ENCODE measurements around the gene SMG1.

The SMG1 gene

GRCh38 chr16:18839555-18839954, 86.7 kb downstream of the SMG1 start:
- no peak overlapping the region for H3K9ac ChIP-seq (ENCODE audit: low read length)
- no peak overlapping the region for H3K27ac ChIP-seq (ENCODE audit: low read length)
- H3K27me3 ChIP-seq (ENCODE audit: control insufficient read depth, insufficient read depth, low read length): no peaks in the 10 kb centered on the region
- no peaks in the 10 kb centered on the region for H3K4me1 ChIP-seq (ENCODE audit: control insufficient read depth, low read depth, low read length)
- H3K4me3 ChIP-seq (ENCODE audit: low read length): no peak overlapping the region
- H3K36me3 ChIP-seq (ENCODE audit: control insufficient read depth, low read depth, low read length): peaks cover 90% of the 10 kb centered on the region
- no peaks in the 10 kb centered on the region for H3K9me3 ChIP-seq (ENCODE audit: control insufficient read depth, low read depth, low read length)

GRCh38 chr16:18836702-18837101, 89.5 kb downstream of the SMG1 start:
- no peaks in the 10 kb centered on the region for H3K9me3 ChIP-seq (ENCODE audit: control insufficient read depth, low read depth, low read length)
- H3K4me1 ChIP-seq (ENCODE audit: control insufficient read depth, low read depth, low read length): no peaks in the 10 kb centered on the region
- H3K36me3 ChIP-seq (ENCODE audit: control insufficient read depth, low read depth, low read length): peaks cover 97% of the 10 kb centered on the region
- no peaks in the 10 kb centered on the region for H3K27me3 ChIP-seq (ENCODE audit: control insufficient read depth, insufficient read depth, low read length)
- no peak overlapping the region for H3K4me3 ChIP-seq (ENCODE audit: low read length)
- H3K27ac ChIP-seq (ENCODE audit: low read length): no peak overlapping the region
- H3K9ac ChIP-seq (ENCODE audit: low read length): no peak overlapping the region

GRCh38 chr16:18834864-18835263, 91.3 kb downstream of the SMG1 start:
- Histone ChIP-seq H3K4me3 (ENCODE audit: low read length) (no peak overlapping the region), H3K36me3 (ENCODE audit: control insufficient read depth, low read depth, low read length) (peaks cover 94% of the 10 kb centered on the region), H3K9me3 (ENCODE audit: control insufficient read depth, low read depth, low read length) (no peaks in the 10 kb centered on the region), H3K27ac (ENCODE audit: low read length) (no peak overlapping the region), H3K4me1 (ENCODE audit: control insufficient read depth, low read depth, low read length) (no peaks in the 10 kb centered on the region), H3K9ac (ENCODE audit: low read length) (no peak overlapping the region), H3K27me3 (ENCODE audit: control insufficient read depth, insufficient read depth, low read length) (no peaks in the 10 kb centered on the region)

GRCh38 chr16:18833707-18834505, 92.3 kb downstream of the SMG1 start:
- Histone ChIP-seq H3K27ac (ENCODE audit: low read length) (no peak overlapping the region), H3K9ac (ENCODE audit: low read length) (no peak overlapping the region), H3K9me3 (ENCODE audit: control insufficient read depth, low read depth, low read length) (no peaks in the 10 kb centered on the region), H3K36me3 (ENCODE audit: control insufficient read depth, low read depth, low read length) (peaks cover 95% of the 10 kb centered on the region), H3K4me1 (ENCODE audit: control insufficient read depth, low read depth, low read length) (no peaks in the 10 kb centered on the region), H3K27me3 (ENCODE audit: control insufficient read depth, insufficient read depth, low read length) (no peaks in the 10 kb centered on the region), H3K4me3 (ENCODE audit: low read length) (no peak overlapping the region)

GRCh38 chr16:18832613-18833012, 93.6 kb downstream of the SMG1 start:
- Histone ChIP-seq H3K9me3 (ENCODE audit: control insufficient read depth, low read depth, low read length) (no peaks in the 10 kb centered on the region), H3K4me3 (ENCODE audit: low read length) (no peak overlapping the region), H3K9ac (ENCODE audit: low read length) (no peak overlapping the region), H3K36me3 (ENCODE audit: control insufficient read depth, low read depth, low read length) (peaks cover 93% of the 10 kb centered on the region), H3K4me1 (ENCODE audit: control insufficient read depth, low read depth, low read length) (no peaks in the 10 kb centered on the region), H3K27me3 (ENCODE audit: control insufficient read depth, insufficient read depth, low read length) (no peaks in the 10 kb centered on the region), H3K27ac (ENCODE audit: low read length) (no peak overlapping the region)

GRCh38 chr16:18832006-18832405, 94.2 kb downstream of the SMG1 start:
- H3K9ac ChIP-seq (ENCODE audit: low read length): no peak overlapping the region
- no peak overlapping the region for H3K27ac ChIP-seq (ENCODE audit: low read length)
- H3K36me3 ChIP-seq (ENCODE audit: control insufficient read depth, low read depth, low read length): peaks cover 89% of the 10 kb centered on the region
- no peak overlapping the region for H3K4me3 ChIP-seq (ENCODE audit: low read length)
- no peaks in the 10 kb centered on the region for H3K27me3 ChIP-seq (ENCODE audit: control insufficient read depth, insufficient read depth, low read length)
- H3K4me1 ChIP-seq (ENCODE audit: control insufficient read depth, low read depth, low read length): no peaks in the 10 kb centered on the region
- H3K9me3 ChIP-seq (ENCODE audit: control insufficient read depth, low read depth, low read length): no peaks in the 10 kb centered on the region

GRCh38 chr16:18829251-18829650, 97.0 kb downstream of the SMG1 start:
- no peak overlapping the region for H3K27ac ChIP-seq (ENCODE audit: low read length)
- no peak overlapping the region for H3K9ac ChIP-seq (ENCODE audit: low read length)
- H3K4me1 ChIP-seq (ENCODE audit: control insufficient read depth, low read depth, low read length): no peaks in the 10 kb centered on the region
- no peak overlapping the region for H3K4me3 ChIP-seq (ENCODE audit: low read length)
- H3K9me3 ChIP-seq (ENCODE audit: control insufficient read depth, low read depth, low read length): no peaks in the 10 kb centered on the region
- H3K27me3 ChIP-seq (ENCODE audit: control insufficient read depth, insufficient read depth, low read length): no peaks in the 10 kb centered on the region
- peaks cover 64% of the 10 kb centered on the region for H3K36me3 ChIP-seq (ENCODE audit: control insufficient read depth, low read depth, low read length)

GRCh38 chr16:18827890-18828289, 98.3 kb downstream of the SMG1 start:
- H3K27me3 ChIP-seq (ENCODE audit: control insufficient read depth, insufficient read depth, low read length): no peaks in the 10 kb centered on the region
- no peaks in the 10 kb centered on the region for H3K9me3 ChIP-seq (ENCODE audit: control insufficient read depth, low read depth, low read length)
- H3K4me3 ChIP-seq (ENCODE audit: low read length): no peak overlapping the region
- no peaks in the 10 kb centered on the region for H3K4me1 ChIP-seq (ENCODE audit: control insufficient read depth, low read depth, low read length)
- no peak overlapping the region for H3K9ac ChIP-seq (ENCODE audit: low read length)
- H3K36me3 ChIP-seq (ENCODE audit: control insufficient read depth, low read depth, low read length): peaks cover 50% of the 10 kb centered on the region
- H3K27ac ChIP-seq (ENCODE audit: low read length): no peak overlapping the region

- H3K36me3 ChIP-seq (ENCODE audit: control insufficient read depth, low read depth, low read length): peaks cover 62% of the 10 kb centered on the region
- H3K4me1 ChIP-seq (ENCODE audit: control insufficient read depth, low read depth, low read length): no peaks in the 10 kb centered on the region
- H3K27me3 ChIP-seq (ENCODE audit: control insufficient read depth, insufficient read depth, low read length): no peaks in the 10 kb centered on the region
- H3K9ac ChIP-seq (ENCODE audit: low read length): no peak overlapping the region
- no peaks in the 10 kb centered on the region for H3K9me3 ChIP-seq (ENCODE audit: control insufficient read depth, low read depth, low read length)
- no peak overlapping the region for H3K27ac ChIP-seq (ENCODE audit: low read length)
- H3K4me3 ChIP-seq (ENCODE audit: low read length): no peak overlapping the region
Observed at GRCh38 chr16:18816286-18816685, 109.9 kb downstream of the SMG1 start.

GRCh38 chr16:18811925-18812324, 114.3 kb downstream of the SMG1 start:
- Histone ChIP-seq H3K27ac (ENCODE audit: low read length) (no peak overlapping the region), H3K36me3 (ENCODE audit: control insufficient read depth, low read depth, low read length) (peaks cover 70% of the 10 kb centered on the region), H3K4me1 (ENCODE audit: control insufficient read depth, low read depth, low read length) (no peaks in the 10 kb centered on the region), H3K9ac (ENCODE audit: low read length) (no peak overlapping the region), H3K27me3 (ENCODE audit: control insufficient read depth, insufficient read depth, low read length) (no peaks in the 10 kb centered on the region), H3K4me3 (ENCODE audit: low read length) (no peak overlapping the region), H3K9me3 (ENCODE audit: control insufficient read depth, low read depth, low read length) (no peaks in the 10 kb centered on the region)

- Histone ChIP-seq H3K27ac (ENCODE audit: low read length) (no peak overlapping the region), H3K9ac (ENCODE audit: low read length) (no peak overlapping the region), H3K9me3 (ENCODE audit: control insufficient read depth, low read depth, low read length) (no peaks in the 10 kb centered on the region), H3K27me3 (ENCODE audit: control insufficient read depth, insufficient read depth, low read length) (no peaks in the 10 kb centered on the region), H3K4me1 (ENCODE audit: control insufficient read depth, low read depth, low read length) (peaks cover 26% of the 10 kb centered on the region), H3K36me3 (ENCODE audit: control insufficient read depth, low read depth, low read length) (peaks cover 50% of the 10 kb centered on the region), H3K4me3 (ENCODE audit: low read length) (no peak overlapping the region)
Observed at GRCh38 chr16:18809165-18809564, 117.0 kb downstream of the SMG1 start.

- H3K9ac ChIP-seq (ENCODE audit: low read length): no peak overlapping the region
- peaks cover 32% of the 10 kb centered on the region for H3K36me3 ChIP-seq (ENCODE audit: control insufficient read depth, low read depth, low read length)
- peaks cover 31% of the 10 kb centered on the region for H3K4me1 ChIP-seq (ENCODE audit: control insufficient read depth, low read depth, low read length)
- no peak overlapping the region for H3K27ac ChIP-seq (ENCODE audit: low read length)
- H3K27me3 ChIP-seq (ENCODE audit: control insufficient read depth, insufficient read depth, low read length): no peaks in the 10 kb centered on the region
- H3K4me3 ChIP-seq (ENCODE audit: low read length): no peak overlapping the region
- H3K9me3 ChIP-seq (ENCODE audit: control insufficient read depth, low read depth, low read length): no peaks in the 10 kb centered on the region
Observed at GRCh38 chr16:18805257-18805773, 120.9 kb downstream of the SMG1 start.

Measured in iPS-18a (cell line).